Mucosa of gallbladder (tissue), 1 donor: Measurements from ENCODE around the gene CENPX. TPM values are rescaled to one million over a fixed set of nuclear protein-coding genes. Genes with fewer than 3 reads are reported as not detected.
"Not testable (repeated sequence)": the region's sequence is repeated elsewhere in the genome, so short reads cannot be mapped to it uniquely, and the experiment has no call there.

Experiments used
- DNase-seq: peaks from one replicate; pipeline ENCODE4 v3.0.0-alpha.2; 2020; ENCODE audit warnings: low spot score
- total RNA-seq: library from RNA; stranded (reverse); gene quantifications from one replicate; pipeline ENCODE4 v1.2.1, GENCODE V29; 2021
- donor health status: DM: no; HTN: no; CAD: no.

The CENPX gene
- total RNA-seq, 1 donor from 2014 or later = 43.4 TPM

DNA sequence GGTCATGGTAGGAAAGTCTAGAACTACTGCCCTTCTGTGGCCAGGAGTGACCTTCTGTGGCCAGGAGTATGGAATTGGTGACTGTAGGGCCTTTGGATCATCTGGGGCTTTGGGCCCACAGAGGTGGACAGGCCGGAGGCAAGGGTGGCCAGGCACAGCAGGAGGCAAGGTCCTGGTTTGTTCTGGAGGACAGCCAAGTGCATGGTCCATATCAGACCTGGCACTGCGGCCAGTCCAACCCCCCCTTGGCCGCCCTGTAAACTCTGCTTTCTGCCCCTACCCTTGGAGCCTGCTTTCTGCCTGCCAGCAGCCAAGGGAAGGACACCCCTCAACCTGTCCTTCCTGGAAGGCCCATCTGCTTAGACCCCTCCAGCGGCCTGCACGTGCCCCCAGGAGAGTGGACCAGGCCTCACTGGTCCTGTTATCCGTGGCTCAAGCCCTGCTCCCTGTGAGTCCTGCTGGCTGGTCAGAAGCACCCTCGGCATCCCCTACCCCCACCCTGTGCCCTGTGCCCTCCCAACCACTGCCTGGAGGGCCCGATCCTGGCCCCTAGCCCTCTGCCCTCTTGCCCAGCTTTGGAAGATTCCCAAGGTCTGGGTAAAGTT, 17.1 kb upstream of the CENPX start:
- DNase-seq = no peak

DNA sequence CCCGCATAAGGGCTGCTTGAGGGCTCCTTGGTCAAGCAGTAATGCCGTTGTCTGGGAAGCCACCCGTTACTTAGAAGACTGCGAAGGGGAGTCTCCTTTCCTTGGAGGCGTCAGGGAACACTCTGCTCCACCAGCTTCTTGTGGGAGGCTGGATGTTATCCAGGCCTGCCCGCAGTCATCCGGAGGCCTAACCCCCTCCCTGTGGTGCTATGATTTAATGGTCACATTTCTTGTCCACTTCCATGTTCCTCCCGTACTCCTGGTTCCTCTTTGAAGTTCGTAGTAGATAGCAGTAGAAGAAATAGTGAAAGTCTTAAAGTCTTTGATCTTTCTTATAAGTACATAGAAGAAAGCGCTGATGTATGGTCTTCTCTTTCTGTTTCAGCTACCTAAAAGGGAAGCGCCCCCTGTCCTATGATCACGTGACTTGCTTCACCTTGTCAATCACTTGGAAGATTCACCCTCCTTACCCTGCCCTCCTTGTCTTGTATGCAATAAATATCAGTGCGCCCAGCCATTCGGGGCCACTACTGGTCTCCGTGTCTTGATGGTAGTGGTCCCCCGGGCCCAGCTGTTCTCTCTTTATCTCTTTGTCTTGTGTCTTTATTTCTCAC, 16.2 kb upstream of the CENPX start:
- not testable (repeated sequence) for DNase-seq

DNA sequence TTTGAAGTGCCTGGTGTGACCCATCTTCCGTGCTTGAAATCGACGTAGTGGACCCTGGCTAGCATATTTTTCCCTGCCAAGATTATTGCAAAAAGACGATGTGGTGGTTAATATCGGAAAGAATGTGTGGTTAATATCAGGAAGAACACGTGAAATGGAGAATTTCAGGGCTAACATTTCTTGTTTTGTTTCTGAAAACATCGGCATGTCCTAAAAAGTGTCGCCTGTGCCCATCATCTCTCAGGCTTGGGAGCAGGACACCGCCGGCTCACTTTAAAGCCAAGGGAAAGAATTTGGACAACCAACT, 15.2 kb upstream of the CENPX start:
- DNase-seq = no peak

DNA sequence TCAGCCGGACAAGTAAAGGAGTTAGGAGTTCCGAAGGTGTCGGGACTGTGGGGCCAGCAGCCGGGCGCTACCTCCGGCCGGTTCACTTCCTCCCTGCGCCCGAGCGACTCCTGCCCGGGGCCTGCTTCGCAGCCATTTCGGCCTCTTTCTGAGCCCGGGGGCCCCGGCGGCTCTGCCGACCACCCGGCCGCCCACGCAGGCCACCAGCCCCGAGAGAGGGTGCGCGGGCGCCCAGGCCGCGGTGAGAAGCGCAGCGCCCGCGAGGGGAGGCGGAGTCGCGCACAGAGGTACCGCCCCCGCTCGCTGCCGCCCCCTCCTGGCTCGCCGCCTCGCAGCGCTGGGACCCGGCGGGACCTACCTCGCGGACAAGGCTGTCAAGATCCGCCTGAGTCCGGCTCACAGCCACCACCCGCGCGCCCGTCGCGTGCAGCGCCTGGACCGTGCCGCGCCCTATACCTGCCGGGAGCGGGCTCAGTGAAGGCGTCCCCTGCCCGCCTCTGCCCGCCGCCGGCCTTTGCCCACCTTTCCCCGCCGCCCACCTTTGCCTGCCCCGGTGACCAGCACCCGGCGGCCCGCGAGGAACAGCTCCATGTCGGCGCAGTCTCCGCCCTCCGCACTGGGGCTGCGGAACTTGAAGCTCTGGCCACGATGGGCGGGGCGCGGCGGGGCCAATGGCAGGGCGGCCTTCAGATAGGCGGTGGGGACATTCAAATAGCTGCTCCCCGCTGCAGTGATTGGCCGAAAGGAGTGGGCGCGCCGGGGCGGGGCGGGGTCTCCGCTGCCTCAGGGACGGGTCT, 14.6 kb upstream of the CENPX start, which contains the start of gene DCXR:
TSS of gene DCXR (minus strand) at position 606 of the 797 bp plus-strand sequence. CDS start at position 591, 15 bp downstream.
- DNase-seq = peak; percentile 97

DNA sequence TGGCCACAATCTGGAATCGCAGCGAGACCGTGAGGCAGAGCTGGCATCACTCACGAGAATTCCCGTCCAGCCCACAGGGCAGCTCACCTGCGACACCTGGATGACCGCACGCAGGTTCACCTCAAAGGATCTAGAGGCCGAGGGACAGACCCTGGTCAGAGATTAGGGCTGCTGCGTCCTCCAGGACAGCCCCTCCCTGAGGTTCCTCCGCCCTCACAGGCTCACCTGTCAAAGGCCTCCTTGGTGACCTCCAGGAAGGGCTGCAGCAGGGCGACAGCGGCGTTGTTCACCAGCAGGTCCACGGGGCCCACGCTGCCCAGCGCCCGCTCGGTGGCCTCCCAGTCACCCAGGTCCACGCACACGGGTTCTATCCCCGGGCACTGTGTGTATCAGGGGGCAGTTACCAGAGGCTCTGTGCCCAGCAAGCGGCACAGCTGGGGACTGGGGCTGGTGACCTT, 14.0 kb upstream of the CENPX start:
- DNase-seq = no peak

DNA sequence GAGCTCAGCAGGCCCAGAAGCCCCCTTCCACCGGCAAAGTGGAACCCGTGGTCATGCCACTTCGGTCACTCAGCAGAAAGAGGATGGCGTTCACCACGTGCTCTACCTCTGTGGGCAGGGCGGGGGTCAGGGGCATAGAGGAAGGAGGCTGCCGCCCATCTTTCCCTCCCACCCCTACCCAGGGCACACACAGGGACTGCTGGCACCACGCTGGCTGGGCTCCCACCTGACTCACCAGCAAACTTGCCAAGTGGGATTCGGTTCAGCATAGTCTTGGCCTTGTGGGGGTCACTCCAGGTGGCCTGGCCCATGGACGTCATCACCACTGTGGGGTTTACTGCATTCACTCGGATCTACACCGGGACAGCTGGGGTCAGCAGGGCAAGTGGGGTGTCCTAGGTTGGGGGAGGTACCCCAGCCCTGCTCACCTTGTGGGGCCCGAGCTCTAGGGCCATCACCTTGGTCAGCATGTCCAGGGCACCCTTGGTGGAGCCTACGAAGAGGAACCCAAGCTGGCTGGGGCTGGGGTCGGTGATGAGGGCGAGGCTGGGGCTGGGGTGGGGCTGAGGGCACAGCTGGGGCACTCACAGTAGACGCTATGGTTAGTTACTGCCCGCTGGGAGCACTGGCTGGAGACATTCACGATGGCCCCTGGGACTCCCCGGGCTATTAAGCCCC, 13.4 kb upstream of the CENPX start:
- DNase-seq = no peak

DNA sequence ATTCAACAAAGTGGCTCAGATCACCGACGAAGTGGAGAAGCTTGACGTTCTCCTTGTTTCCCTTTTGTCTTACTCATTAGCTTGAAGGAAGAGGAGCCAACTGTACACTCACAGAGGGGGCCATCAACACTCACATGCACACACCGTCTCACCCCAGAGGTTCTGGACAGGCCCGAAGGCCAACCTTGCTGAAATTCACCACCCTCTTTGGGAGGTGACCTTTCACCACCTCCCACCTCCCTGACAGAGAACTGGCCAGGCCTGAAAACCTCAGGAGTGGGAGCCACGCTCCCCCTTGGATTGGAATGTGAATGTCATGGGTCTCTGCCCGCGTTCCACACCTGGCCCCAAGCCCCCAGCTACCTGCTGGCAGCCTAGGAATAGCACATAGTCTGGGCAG, 12.8 kb upstream of the CENPX start:
- no peak for DNase-seq

DNA sequence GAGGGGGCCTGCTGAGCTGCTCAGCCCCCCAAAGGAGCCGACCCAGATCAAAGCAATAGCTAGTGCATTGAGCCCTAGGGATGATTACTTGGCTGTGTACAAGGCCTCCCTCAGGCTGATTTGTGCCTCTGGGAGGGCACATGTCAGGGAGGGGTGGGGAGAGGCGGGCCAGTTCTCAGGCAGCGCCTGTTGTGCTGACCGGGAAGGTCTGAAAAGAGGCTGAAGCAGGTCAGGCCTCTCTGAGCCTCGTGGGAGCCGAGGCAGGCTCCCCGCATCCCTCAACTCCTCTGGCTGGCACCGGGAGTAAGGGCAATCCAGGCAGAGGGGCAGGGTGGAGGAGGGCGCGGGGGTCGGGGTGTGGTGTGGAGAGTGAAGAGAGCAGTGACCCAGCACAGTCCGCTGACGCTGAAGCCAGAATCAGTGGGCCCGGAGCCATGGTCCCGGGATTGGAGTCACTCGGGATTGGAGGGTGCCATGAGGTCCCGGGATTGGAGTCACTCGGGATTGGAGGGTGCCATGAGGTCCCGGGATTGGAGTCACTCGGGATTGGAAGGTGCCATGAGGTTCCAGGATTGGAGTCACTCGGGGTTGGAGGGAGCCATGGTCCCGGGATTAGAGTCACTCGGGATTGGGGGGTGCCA, 11.8 kb upstream of the CENPX start:
- DNase-seq = no peak

DNA sequence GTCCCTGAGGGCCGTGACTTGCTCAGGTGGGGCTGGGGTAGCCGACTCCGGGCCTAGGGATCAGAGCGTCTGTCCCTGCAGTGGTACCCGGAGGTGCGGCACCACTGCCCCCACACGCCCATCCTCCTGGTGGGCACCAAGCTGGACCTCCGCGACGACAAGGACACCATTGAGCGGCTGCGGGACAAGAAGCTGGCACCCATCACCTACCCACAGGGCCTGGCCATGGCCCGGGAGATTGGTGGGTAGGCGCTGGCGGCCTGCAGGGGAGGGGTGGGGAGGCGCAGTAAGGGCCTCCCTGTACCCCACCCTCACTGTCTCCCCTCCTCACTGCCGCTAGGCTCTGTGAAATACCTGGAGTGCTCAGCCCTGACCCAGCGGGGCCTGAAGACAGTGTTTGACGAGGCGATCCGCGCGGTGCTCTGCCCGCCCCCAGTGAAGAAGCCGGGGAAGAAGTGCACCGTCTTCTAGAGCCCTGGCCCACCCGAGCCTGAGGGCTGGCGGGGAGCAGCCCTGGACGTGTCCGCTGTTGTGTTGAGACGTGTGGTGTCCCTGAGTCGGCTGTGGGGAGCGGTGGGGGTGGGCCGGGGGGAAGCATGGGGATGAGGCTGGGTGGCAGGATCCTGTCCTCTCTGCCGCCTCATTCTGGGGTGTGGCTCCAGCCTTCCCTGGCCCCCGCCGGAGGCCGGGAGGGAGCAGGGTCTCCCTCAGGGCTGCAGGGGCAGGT, 10.8 kb upstream of the CENPX start:
- no peak for DNase-seq

DNA sequence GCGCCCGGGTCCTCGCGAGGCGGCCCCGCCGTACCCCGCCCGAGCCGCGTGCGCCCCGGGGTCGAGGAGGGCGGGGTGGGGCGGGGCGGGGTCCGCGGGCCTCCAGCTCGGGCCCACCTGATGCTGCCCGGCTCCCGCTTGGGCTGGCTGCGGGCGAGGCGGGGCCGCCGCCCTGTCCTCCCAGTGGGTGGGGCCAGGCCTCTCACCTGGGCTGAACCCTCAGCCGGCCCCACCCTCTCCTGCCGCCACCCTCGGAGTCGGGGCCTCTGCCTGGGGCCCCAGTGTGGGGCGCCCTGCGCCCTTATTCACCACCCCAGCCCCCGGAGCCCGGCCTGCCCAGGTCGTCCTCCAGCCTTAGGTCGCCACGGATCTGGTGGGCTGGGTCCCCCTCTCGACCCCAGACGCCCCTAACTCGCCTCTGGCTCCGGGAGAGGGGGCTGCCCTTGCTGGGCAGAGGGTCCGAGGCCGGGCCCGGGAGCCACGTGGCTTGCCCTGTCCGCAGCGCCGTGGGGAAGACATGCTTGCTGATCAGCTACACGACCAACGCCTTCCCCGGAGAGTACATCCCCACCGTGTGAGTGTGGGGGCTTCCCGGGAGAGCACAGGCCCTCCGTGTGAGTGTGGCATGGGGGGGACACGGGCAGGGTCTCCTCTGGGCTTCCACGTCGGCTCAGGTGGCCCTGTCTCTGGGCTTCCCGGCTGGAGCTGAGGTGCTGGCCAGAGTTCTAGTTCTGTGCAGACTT, 9.4 kb upstream of the CENPX start:
- DNase-seq = no peak

DNA sequence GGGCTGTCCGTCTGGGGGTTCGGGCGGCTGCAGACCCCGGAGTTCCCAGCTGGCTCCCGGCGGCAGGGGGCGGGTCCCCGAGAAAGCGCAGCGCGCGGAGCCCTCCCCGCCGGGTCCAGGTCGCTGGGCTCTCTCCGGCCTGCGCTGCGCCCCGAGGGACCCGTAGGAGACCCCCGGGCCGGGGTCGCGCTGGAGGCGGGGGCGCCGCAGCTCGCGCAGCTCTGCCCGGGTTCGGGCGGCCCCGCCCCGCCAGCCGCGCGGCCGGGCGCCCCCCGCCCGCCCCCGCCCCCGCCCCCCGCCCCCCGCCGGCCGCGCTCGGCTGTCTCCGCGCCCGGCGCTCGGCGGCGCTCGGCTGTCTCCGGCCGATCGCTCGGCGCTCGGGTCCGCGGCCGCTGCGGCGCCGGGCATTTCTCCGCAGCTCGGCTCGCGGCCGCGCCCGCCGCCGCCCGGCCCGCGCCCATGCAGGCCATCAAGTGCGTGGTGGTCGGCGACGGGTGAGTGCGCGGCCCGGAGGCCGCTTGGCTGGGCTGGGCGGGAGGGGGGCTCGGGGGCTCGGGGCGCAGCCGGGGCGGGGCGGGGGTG, 8.7 kb upstream of the CENPX start, which contains the start of gene RAC3:
TSS of gene RAC3 (plus strand) at position 376 of the 582 bp plus-strand sequence. CDS start at position 460, 84 bp downstream.
- no peak for DNase-seq

DNA sequence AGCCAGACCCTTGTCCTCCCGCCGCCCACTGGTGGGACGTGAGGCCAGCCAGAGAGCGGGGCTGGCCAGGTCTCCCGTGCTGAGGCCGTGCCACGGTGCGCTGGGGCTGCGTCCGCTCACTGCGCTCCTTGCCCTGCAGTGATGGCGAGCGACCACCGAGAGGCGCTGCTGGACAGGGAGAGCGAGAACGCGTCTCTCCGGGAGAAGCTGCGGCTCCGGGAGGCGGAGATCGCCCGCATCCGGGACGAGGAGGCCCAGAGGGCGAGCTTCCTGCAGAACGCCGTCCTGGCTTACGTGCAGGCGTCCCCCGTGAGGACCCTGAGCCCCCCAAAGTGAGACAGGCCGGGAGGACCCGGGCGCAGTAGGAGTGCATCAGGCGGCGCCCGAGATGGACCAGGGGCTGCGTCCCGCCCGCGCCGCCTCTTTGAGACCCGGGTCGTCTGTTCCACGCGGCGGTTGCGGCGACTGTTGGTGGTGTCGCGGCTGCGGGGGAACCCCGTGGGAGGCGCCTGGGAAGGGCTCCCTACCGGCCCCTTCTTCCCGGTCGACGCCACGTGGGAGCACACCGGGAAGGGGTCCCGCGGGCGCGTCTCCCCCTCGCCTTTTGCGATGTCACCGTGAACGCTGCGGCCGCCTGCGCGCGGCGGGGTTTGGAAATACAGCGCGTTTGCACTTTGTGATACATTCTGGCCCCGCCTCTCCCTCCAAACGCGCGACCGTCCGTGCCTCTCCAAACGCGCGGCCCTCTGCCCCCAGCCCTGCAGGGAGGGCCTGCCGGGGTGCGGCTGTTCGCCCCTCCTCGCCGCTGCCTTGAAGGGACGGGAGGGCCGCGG, 8.0 kb upstream of the CENPX start:
- peak; percentile 77 for DNase-seq

DNA sequence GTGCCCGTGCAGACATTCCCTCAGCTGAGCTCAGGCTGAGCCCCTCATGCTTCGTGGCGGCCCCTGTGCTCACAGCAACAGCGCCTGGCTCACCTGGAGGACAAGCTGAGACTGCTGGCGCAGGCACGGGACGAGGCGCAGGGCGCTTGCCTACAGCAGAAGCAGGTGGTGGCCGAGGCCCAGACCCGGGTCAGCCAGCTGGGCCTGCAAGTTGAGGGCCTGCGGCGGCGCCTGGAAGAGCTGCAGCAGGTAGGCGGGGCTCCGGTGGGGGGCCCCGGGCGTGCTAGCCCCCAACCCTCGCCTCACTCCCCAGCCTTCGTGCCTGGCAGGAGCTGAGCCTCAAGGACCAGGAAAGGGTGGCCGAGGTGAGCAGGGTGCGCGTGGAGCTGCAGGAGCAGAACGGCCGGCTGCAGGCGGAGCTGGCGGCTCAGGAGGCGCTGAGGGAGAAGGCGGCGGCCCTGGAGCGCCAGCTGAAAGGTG, 7.4 kb upstream of the CENPX start:
- no peak for DNase-seq

DNA sequence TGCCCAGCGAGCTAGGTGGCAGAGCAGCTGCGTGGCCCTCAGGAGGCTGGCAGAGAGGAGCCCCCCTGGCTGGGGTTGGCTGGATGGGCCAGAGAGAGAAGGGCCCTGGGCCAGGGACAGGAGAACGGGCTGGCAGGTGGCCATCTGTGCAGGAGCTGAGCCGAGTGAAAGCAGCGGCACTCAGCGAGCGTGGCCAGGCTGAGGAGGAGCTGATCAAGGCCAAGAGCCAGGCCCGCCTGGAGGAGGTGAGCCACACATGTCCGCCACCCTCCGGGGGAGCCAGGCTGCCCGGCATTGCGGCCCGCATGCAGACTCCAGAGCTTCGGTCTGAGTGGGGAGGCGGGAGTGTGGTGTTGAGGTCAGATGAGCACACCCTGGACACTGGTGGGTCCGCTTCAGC, 6.7 kb upstream of the CENPX start:
- no peak for DNase-seq

DNA sequence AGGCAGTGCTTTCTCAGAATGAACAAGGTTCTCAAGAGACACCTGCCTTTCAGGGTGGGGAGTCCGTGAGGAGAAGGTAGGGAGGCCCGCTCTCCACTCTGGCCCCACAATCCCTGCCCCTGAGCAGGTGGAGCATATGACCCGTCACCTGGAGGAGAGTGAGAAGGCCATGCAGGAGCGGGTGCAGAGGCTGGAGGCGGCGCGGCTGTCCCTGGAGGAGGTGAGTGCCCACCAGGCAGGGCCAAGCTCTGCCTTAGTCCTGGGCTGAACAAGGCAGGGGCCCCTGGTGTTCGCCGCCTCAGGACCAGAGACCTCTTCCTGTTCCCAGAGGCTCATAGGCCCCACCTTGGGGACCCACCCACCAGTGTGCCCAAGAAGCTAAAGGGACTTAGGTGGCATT, 6.3 kb upstream of the CENPX start:
- no peak for DNase-seq

DNA sequence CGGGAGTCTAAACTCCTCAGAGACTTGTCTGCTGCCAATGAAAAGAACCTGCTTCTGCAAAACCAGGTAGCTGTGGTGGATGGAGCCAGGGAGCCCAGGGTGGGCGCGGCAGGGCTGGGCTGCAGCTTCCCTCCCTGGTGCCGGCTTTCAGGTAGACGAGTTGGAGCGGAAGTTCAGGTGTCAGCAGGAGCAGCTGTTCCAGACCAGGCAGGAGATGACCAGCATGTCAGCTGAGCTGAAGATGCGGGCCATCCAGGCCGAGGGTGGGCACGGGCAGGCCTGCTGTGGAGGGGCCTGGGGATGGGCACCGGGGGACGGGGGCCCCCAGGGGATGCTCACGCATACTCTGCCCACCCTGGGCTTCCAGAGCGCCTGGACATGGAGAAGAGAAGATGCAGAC, 5.6 kb upstream of the CENPX start:
- no peak for DNase-seq

DNA sequence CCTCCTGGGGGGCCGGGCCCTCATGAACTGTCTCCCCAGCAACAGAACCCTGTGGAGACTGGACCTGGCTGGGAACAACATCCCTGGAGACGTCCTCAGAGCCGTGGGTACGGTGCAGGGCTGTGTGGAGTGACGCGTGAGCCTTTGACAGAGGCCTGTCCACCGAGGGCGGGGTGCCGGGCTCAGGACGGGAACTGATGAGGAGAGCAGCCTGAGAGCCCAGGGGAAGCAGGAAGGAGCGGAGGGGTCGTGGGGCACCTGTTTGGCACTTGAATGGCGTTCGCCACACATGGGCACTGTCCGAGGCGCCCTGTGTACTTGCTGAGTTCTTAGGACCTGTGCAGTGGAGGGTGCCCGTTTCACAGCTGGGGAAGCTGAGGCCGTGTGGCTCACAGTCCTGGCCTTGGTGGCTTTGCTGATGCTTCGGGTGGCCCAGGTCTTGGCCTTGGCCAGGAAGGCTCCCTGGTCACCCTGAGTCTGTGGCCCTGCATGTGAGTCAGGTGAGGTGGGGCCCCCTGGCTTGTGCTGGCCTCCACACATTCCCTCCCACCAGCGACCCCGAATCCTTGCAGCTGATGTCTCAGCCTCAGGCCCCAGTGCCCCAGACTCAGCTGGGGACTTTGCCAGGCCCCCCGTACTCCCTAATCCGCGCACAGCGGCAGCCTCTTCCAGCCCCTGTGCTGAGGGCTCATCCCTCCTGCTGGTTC, 2.9 kb upstream of the CENPX start:
- no peak for DNase-seq

DNA sequence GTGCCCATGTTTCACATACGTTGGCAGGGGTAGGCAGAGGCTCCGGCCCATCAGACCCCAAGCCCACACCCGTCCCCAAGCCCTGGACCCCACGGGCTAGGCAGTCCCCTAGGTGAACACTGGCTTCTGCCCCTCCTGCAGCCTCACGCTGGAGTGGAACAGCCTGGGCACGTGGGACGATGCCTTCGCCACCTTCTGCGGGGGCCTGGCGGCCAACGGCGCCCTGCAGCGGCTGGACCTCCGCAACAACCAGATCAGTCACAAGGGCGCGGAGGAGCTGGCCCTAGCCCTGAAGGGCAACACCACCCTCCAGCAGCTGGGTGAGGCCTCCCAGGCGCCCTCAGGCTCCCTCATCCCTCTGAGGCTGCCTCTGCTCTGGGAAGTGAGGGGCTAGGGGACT, 2.2 kb upstream of the CENPX start:
- DNase-seq = no peak
